Esophagus (tissue), 2 donors: Measurements from ENCODE around the gene FKRP. TPM values are rescaled to one million over a fixed set of nuclear protein-coding genes. Genes with fewer than 3 reads are reported as not detected.
A peak's percentile ranks its signal among the peaks of the same experiment; 100 is the strongest.
"Not testable (repeated sequence)": the region's sequence is repeated elsewhere in the genome, so short reads cannot be mapped to it uniquely, and the experiment has no call there.

Experiments used
- H3K27ac ChIP-seq, 2 donors: one replicate each; pipeline ENCODE4 v1.5.1; 2013; ENCODE audit warnings: low read depth in 2 of 2, mild to moderate bottlenecking in 2 of 2, inconsistent platforms in 1 of 2, low read length in 1 of 2, moderate library complexity in 1 of 2
- H3K27me3 ChIP-seq, 2 donors: one replicate each; pipeline ENCODE4 v1.6.1; 2013; ENCODE audit warnings: low read length in 2 of 2, control low read depth in 1 of 2, mild to moderate bottlenecking in 1 of 2; ENCODE audit not compliant: insufficient read depth in 2 of 2, control insufficient read depth in 1 of 2
- H3K36me3 ChIP-seq, 2 donors: one replicate each; pipeline ENCODE4 v1.6.1; 2013; ENCODE audit warnings: low read length in 1 of 2; ENCODE audit not compliant: control insufficient read depth in 2 of 2, insufficient read depth in 2 of 2
- H3K4me1 ChIP-seq, 2 donors: one replicate each; pipeline ENCODE4 v1.6.1; 2013; ENCODE audit warnings: low read length in 1 of 2; ENCODE audit not compliant: control insufficient read depth in 2 of 2, insufficient read depth in 2 of 2
- H3K4me3 ChIP-seq, 2 donors: one replicate each; pipeline ENCODE4 v1.5.1; 2013; ENCODE audit warnings: low read length in 2 of 2, mild to moderate bottlenecking in 2 of 2, low read depth in 1 of 2, moderate library complexity in 1 of 2
- H3K9me3 ChIP-seq, 2 donors: one replicate each; pipeline ENCODE4 v1.6.1; 2013; ENCODE audit warnings: mild to moderate bottlenecking in 2 of 2, low read depth in 1 of 2, low read length in 1 of 2, moderate library complexity in 1 of 2; ENCODE audit not compliant: control insufficient read depth in 2 of 2, insufficient read depth in 1 of 2
- WGBS, 2 donors: extraction: QIAGEN DNeasy Blood & Tissue Kit; methylation state at CpG; one replicate each; pipeline ENCODE4 v1.1.7; 2013; 5-methylcytosine and 5-hydroxymethylcytosine counted together
- polyA plus RNA-seq, 2 donors: library from polyadenylated mRNA; stranded (reverse); fragments of 200-250 nt; gene quantifications; one replicate each; pipeline ENCODE4 v1.2.3, GENCODE V29; 2013
- donor health status: healthy with polysubstance abuse.
- donor health status: Bipolar disorder and iron deficiency.

Gene FKRP
- polyA plus RNA-seq, result 10 to 100 TPM in 1 of 2 donors, 1 to 10 TPM in 1; 7.1 to 10.1 TPM

DNA sequence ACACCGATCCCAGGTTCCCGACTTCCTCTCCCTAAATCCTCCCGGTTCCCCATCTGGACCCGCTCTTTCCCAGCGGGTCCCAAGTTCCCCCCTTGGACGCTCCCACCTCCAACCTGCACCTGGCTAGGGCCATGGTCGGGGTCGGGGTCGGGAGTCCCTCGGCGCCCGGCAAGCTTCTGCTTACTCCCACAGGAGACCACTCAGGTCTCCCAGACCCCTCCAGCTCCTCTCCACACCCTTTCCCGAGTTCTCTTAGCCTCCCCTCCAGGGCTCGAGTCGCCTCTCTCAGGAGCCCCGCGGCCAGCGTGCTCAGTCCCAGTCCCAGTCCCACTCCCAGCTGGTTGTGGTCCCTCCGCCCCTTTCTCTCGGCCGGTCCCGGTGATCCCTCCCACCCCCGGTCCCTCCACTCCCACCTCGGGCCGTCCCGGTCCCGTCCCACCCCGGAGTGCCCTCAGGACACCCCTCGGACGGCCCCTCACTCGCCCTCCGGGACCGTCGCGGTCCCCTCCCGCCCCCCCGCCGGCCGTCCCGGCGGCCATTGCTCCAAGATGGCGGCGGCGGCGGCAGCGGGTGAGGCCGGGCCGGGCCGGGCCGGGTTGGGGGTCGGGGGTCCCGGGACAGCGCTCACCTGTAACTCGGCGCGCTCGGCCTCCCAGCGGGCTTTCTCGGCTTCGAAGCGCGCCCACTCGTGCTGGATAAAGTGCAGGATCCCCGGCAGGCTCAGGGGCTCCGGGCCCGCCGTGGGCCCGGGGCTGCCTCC lies at the start of gene FKRP:
Gene FKRP, plus strand, starts transcription at position 537 of the 760 bp plus-strand sequence. CDS start 9,394 bp downstream, outside the sequence.
- 0 to 1% methylated on average over 50 to 68 of the region's 68 CpGs for WGBS, 2 donors
- peak within 1 kb of the TSS; percentile 87 to 95 for H3K4me3 ChIP-seq
- H3K27ac ChIP-seq, result peak within 1 kb of the TSS; percentile 85 to 89
- H3K9me3 ChIP-seq, result no peaks in the 10 kb centered on the region
- no peaks in the 10 kb centered on the region for H3K27me3 ChIP-seq
- H3K4me1 ChIP-seq, result peaks cover 8 to 12% of the 10 kb centered on the region in 2 donors
- peaks cover 0 to 6% of the 10 kb centered on the region in 2 donors for H3K36me3 ChIP-seq

GRCh38 chr19:46696866-46697203 lies 49.0 kb upstream of the FKRP start:
- H3K9me3 ChIP-seq, result no peaks in the 10 kb centered on the region
- 82 to 84% methylated on average over 9 of the region's 9 CpGs for WGBS, 2 donors
- no peaks in the 10 kb centered on the region for H3K27me3 ChIP-seq
- H3K4me3 ChIP-seq, result no peak overlapping the region
- peak overlapping the region in 1 of 2 donors; percentile 27 for H3K27ac ChIP-seq
- H3K36me3 ChIP-seq, result peaks cover 26 to 64% of the 10 kb centered on the region in 2 donors
- H3K4me1 ChIP-seq, result peaks cover 0 to 4% of the 10 kb centered on the region in 2 donors

DNA sequence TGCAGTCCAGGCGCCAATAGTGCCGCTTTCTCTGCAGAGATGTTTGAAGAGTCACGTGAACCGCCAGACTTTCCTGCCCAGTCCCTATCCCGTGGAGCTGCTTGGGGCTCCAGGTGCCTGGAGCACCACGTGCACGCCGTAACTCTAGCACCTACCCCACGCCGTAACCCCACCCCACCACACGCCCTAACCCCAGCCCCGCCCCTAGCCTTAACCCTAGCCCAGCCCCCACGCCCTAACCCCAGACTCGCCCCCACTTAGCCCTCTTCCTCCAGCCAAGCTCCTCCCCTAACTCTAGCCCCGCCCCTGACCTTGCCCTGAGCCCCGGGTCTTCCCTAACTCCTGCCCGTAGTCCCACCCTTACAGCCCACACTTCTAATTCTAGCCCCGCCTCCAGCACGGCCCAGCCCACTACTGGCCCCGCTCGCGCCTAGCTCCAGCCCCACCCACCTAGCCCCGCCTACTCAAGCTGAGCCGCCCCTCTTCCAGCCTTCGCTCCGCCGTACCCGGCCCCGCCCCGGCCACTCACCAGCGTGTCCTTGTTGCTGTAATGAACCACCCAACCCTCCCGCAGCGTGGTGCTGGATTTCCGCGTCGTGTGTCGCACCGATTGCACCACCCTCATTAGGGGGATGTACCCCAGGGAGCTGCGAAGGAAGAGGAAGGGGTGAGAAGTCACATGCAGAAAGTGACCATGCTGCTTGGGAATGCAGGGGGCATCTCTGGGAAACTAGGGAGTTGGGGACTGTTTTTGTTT lies 48.5 kb upstream of the FKRP start:
- Histone ChIP-seq H3K4me3 (no peak overlapping the region), H3K27ac (peak overlapping the region in 1 of 2 donors; percentile 44), H3K36me3 (peaks cover 23 to 59% of the 10 kb centered on the region in 2 donors), H3K9me3 (no peaks in the 10 kb centered on the region), H3K27me3 (no peaks in the 10 kb centered on the region), H3K4me1 (peaks cover 0 to 4% of the 10 kb centered on the region in 2 donors)
- WGBS, 2 donors, result 23 to 40% methylated on average over 39 of the region's 39 CpGs

- Histone ChIP-seq H3K4me3 (no peak overlapping the region), H3K9me3 (no peaks in the 10 kb centered on the region), H3K36me3 (peaks cover 19 to 49% of the 10 kb centered on the region in 2 donors), H3K27ac (no peak overlapping the region), H3K4me1 (peaks cover 0 to 4% of the 10 kb centered on the region in 2 donors), H3K27me3 (no peaks in the 10 kb centered on the region)
- WGBS, 2 donors, result 94 to 96% methylated on average over 11 of the region's 11 CpGs
Observed at GRCh38 chr19:46698395-46699321, 47.2 kb upstream of the FKRP start.

DNA sequence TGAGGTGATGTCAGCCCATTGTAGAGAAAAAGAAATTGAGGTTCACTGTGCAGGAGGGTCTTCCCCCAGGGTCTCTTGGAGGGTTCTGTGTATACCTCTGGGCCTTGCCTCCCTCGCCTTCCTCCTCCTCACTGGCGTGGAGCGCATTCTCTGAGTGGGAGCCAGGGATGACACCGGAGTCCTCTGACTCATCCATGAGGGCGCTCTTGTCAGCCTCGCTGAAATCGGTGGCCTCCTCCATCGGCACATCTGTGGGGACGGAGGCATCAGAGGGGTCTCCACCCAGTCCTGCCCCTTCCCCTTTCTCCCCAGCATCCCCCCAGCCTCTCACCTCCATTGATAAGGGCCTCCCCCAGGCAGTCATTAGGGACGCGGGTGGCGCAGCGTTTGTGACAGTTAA lies 45.2 kb upstream of the FKRP start:
- Histone ChIP-seq H3K36me3 (peaks cover 20 to 47% of the 10 kb centered on the region in 2 donors), H3K4me3 (no peak overlapping the region), H3K27me3 (no peaks in the 10 kb centered on the region), H3K9me3 (no peaks in the 10 kb centered on the region), H3K27ac (no peak overlapping the region), H3K4me1 (peaks cover 0 to 4% of the 10 kb centered on the region in 2 donors)
- WGBS, 2 donors, result 87 to 90% methylated on average over 13 of the region's 13 CpGs

DNA sequence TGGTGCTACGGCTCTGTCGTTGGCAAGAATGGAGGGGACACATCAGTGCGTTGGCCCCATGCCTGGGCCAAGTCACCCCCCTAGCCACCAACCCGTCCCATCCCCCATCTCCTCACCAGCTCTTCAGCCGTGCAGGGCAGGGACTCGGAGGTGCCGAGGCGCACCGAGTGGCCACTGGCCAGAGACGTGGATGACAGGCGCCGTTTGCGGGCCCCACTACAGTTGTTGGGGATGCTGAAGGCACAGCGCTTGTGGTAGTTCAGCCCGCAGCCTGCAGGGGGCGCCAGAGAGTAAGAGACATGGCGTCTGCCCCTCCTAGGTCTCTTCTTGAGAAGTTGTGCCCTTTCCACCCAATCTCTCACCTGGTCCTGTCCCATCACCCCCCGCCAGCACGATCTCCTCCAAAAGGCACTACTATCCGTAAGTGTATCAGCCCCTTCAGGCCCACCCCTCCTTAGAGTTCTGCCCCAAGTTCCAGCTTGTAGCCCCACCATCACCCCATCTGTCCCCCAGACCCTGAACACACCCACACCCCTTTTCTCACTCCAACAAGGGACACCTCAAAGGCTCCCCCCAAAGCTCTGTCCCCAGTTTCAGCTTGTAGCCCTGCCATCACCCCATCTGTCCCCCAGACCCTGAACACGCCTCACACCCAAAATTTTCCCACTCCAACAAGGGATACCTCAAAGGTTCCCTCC lies 41.3 kb upstream of the FKRP start:
- Histone ChIP-seq H3K4me1 (no peaks in the 10 kb centered on the region), H3K9me3 (no peaks in the 10 kb centered on the region), H3K27me3 (no peaks in the 10 kb centered on the region), H3K4me3 (no peak overlapping the region), H3K27ac (no peak overlapping the region), H3K36me3 (peaks cover 8 to 36% of the 10 kb centered on the region in 2 donors)
- 37 to 44% methylated on average over 18 to 21 of the region's 21 CpGs for WGBS, 2 donors

DNA sequence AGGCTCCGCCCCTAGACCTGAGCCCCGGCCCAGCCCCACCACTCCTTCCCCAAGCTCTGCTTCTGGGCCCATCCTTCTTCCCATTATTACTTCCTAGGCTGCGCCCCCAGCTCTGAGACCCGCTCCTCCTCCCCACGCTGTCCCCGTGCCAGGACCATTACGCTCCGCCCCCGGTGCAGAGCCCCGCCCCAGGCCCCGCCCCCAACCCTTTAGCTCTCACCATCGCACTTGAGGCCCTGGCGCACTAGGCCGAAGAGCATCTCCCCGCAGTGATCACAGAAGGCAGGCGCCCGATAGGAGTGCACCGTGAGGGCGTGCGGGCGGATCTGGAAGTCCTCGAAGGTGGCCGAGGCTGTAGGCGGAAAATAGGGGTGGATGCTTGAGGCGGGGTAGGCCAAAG lies 35.2 kb upstream of the FKRP start:
- Histone ChIP-seq H3K4me1 (no peaks in the 10 kb centered on the region), H3K27me3 (no peaks in the 10 kb centered on the region), H3K27ac (no peak overlapping the region), H3K36me3 (peaks cover 0 to 22% of the 10 kb centered on the region in 2 donors), H3K9me3 (no peaks in the 10 kb centered on the region), H3K4me3 (no peak overlapping the region)
- 85 to 88% methylated on average over 25 of the region's 25 CpGs for WGBS, 2 donors

DNA sequence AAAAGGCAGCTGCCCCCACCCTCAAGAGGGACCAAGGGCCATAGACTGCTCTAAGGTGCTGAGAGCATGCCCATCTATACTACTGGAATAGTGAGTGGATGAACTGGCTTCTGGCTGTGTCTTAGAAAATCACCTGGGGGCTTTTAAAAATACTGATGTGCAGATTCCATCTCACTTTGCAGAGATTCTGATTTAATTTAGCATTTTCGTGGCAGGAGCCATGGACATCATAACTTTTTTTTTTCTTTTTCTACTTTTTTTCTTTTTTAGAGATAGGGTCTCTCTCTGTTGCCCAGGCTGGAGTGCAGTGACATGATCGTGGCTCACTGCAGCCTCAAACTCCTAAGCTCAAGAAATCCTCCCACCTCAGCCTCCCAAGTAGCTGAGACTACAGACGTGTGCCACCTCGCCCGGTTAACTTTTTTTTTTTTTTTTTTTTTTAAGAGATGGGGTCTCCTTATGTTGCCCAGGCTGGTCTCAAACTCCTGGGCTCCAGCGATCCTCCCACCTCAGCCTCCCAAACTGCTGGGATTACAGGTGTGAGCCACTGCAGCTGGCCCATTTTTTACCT lies 33.0 kb upstream of the FKRP start:
- not testable (repeated sequence) for H3K9me3 ChIP-seq, H3K27me3 ChIP-seq, H3K4me1 ChIP-seq, H3K27ac ChIP-seq, H3K4me3 ChIP-seq
- 78 to 81% methylated on average over 6 of the region's 6 CpGs for WGBS, 2 donors
- peaks cover 0 to 15% of the 10 kb centered on the region in 2 donors for H3K36me3 ChIP-seq
